HEK293 (cell line): ENCODE measurements around the gene RABAC1.
A peak's percentile ranks its signal among the peaks of the same experiment; 100 is the strongest.

ENCODE experiments used
- CTCF ChIA-PET: fragments of 350-600 bp; formaldehyde crosslinking; extraction: SDS; loops from one replicate; lab custom pipeline; 2021; ENCODE audit warnings: antibody characterized with exemption; lab: Yijun Ruan, JAX
- POLR2A ChIA-PET: fragments of 300-600 bp; formaldehyde crosslinking; extraction: SDS; loops from one replicate; lab custom pipeline; 2020; ENCODE audit warnings: antibody characterized with exemption, inconsistent platforms; lab: Yijun Ruan, JAX
- H3K27ac ChIP-seq: fragments of 200-500 bp; sonication (Bioruptor generic); 2 replicates; pipeline ENCODE4 v1.5.1; 2014; ENCODE audit warnings: low read depth, low read length, control low read depth, inconsistent platforms; ENCODE audit errors: extremely low read depth
- H3K36me3 ChIP-seq, 2 experiments: fragments of 200-500 bp in 1 of 2; sonication (Bioruptor generic) in 1 of 2; 1 replicate in 1 of 2; 2 replicates in 1 of 2; pipeline ENCODE4 v1.5.1; 2014 to 2017; ENCODE audit warnings: inconsistent platforms in 2 of 2, low read length in 2 of 2; ENCODE audit not compliant: control insufficient read depth in 2 of 2, insufficient read depth in 1 of 2
- H3K4me1 ChIP-seq: fragments of 200-500 bp; sonication (Bioruptor generic); 2 replicates; pipeline ENCODE4 v1.5.1; 2014; ENCODE audit warnings: mild to moderate bottlenecking, low read length, inconsistent platforms; ENCODE audit not compliant: control insufficient read depth, insufficient read depth
- H3K4me3 ChIP-seq: 2 replicates; pipeline ENCODE4 v1.5.1; 2011; ENCODE audit warnings: low read depth, mild to moderate bottlenecking, control low read depth, low read length, moderate library complexity
- H3K9me3 ChIP-seq: fragments of 200-500 bp; sonication (Bioruptor generic); 2 replicates; pipeline ENCODE4 v1.5.1; 2014; ENCODE audit warnings: low read depth, low read length, inconsistent platforms; ENCODE audit not compliant: control insufficient read depth, insufficient read depth
- GLIS1 ChIP-seq: fragments of 450-650 bp; formaldehyde crosslinking; IDR thresholded peaks from 2 replicates; pipeline ENCODE4 v1.5.1; 2016; ENCODE audit warnings: missing biosample characterization, missing genetic modification characterization
- ZFP41 ChIP-seq: fragments of 450-650 bp; formaldehyde crosslinking; IDR thresholded peaks from 2 replicates; pipeline ENCODE4 v1.5.1; 2016; ENCODE audit warnings: missing biosample characterization, missing genetic modification characterization, borderline replicate concordance
- ZNF114 ChIP-seq: fragments of 450-650 bp; formaldehyde crosslinking; IDR thresholded peaks from 2 replicates; pipeline ENCODE4 v1.5.0; 2017; ENCODE audit warnings: missing biosample characterization, missing genetic modification characterization
- ZNF132 ChIP-seq: fragments of 450-650 bp; formaldehyde crosslinking; IDR thresholded peaks from 2 replicates; pipeline ENCODE4 v1.5.1; 2017; ENCODE audit warnings: missing biosample characterization, missing genetic modification characterization, borderline replicate concordance
- ZNF16 ChIP-seq: fragments of 450-650 bp; formaldehyde crosslinking; IDR thresholded peaks from 2 replicates; pipeline ENCODE4 v1.5.1; 2016; ENCODE audit warnings: low read depth, missing biosample characterization, missing genetic modification characterization
- ZNF37A ChIP-seq: fragments of 450-650 bp; IDR thresholded peaks from 2 replicates; pipeline ENCODE4 v1.5.1; 2018; ENCODE audit warnings: missing biosample characterization, missing genetic modification characterization
- ZNF398 ChIP-seq: fragments of 450-650 bp; formaldehyde crosslinking; IDR thresholded peaks from 2 replicates; pipeline ENCODE4 v1.5.1; 2017; ENCODE audit warnings: missing biosample characterization, missing genetic modification characterization
- ZNF423 ChIP-seq: fragments of 450-650 bp; formaldehyde crosslinking; IDR thresholded peaks from 2 replicates; pipeline ENCODE4 v1.5.1; 2016; ENCODE audit warnings: missing biosample characterization, missing genetic modification characterization
- ZNF548 ChIP-seq: fragments of 450-650 bp; formaldehyde crosslinking; IDR thresholded peaks from 2 replicates; pipeline ENCODE4 v1.5.1; 2016; ENCODE audit warnings: missing biosample characterization, missing genetic modification characterization
- ZNF580 ChIP-seq: fragments of 450-650 bp; formaldehyde crosslinking; IDR thresholded peaks from 2 replicates; pipeline ENCODE4 v1.5.1; 2016; ENCODE audit warnings: missing biosample characterization, missing genetic modification characterization
- ZNF600 ChIP-seq: fragments of 450-650 bp; formaldehyde crosslinking; IDR thresholded peaks from 2 replicates; pipeline ENCODE4 v1.5.1; 2016; ENCODE audit warnings: missing biosample characterization, missing genetic modification characterization
- ZNF624 ChIP-seq: fragments of 450-650 bp; formaldehyde crosslinking; IDR thresholded peaks from 2 replicates; pipeline ENCODE4 v1.5.1; 2017; ENCODE audit warnings: missing biosample characterization, missing genetic modification characterization
- ZNF664 ChIP-seq: fragments of 450-650 bp; formaldehyde crosslinking; IDR thresholded peaks from 2 replicates; pipeline ENCODE4 v1.5.1; 2016; ENCODE audit warnings: missing biosample characterization, missing genetic modification characterization
- ZNF707 ChIP-seq: fragments of 450-650 bp; formaldehyde crosslinking; IDR thresholded peaks from 2 replicates; pipeline ENCODE4 v1.5.1; 2016; ENCODE audit warnings: missing biosample characterization, missing genetic modification characterization

RABAC1 gene

GRCh38 chr19:42006569-42006968 is 47.4 kb upstream of the RABAC1 start (continued):
- TF ChIP-seq ZNF398: no peak

- TF ChIP-seq GLIS1 (tag by site-specific recombination) (peak; percentile 20; the same call in 1 of the 2 replicates), ZNF114 (tag by site-specific recombination) (no peak)
- Histone ChIP-seq H3K4me3 (no peak overlapping the region), H3K9me3 (no peaks in the 10 kb centered on the region; the same call in 1 of the 2 replicates), H3K36me3 (no peaks in the 10 kb centered on the region; a peak in 1 of 3 replicates), H3K27ac (no peak overlapping the region), H3K4me1 (peaks cover 3% of the 10 kb centered on the region; the same call in 1 of the 2 replicates)
- CTCF ChIA-PET: interaction anchor here (1.0 kb wide), 1 partner anchor 30 kb away, joined by 5 read pairs; no protein-coding TSS in a partner anchor
- POLR2A ChIA-PET: no interaction called here
Observed at GRCh38 chr19:42005504-42005903, 46.4 kb upstream of the RABAC1 start.

- no peaks in the 10 kb centered on the region; a peak in 1 of 3 replicates for H3K36me3 ChIP-seq
- H3K4me3 ChIP-seq: no peak overlapping the region
- no peaks in the 10 kb centered on the region; the same call in 1 of the 2 replicates for H3K9me3 ChIP-seq
- H3K27ac ChIP-seq: no peak overlapping the region
- ChIA-PET CTCF (interaction anchor here (0.5 to 2.7 kb wide), 4 partner anchors 20 to 251 kb away, joined by 4 to 10 read pairs (median 5); no protein-coding TSS in a partner anchor), POLR2A (interaction anchor here (0.6 kb wide), 1 partner anchor 9 kb away, joined by 4 read pairs; no protein-coding TSS in a partner anchor)
- H3K4me1 ChIP-seq: no peaks in the 10 kb centered on the region
- TF ChIP-seq ZNF664: no peak
- TF ChIP-seq ZNF16 (tag by site-specific recombination): no peak
- TF ChIP-seq ZNF707 (tag by site-specific recombination): 0 out of 2 replicates have a peak, but pooled peaks have one; percentile 61
- no peak for TF ChIP-seq ZNF37A
Observed at GRCh38 chr19:42003506-42004294, 44.6 kb upstream of the RABAC1 start.

GRCh38 chr19:41999878-42000208 is 40.7 kb upstream of the RABAC1 start:
- CTCF ChIA-PET: interaction anchor here (0.5 to 3.5 kb wide), 10 partner anchors 8 to 1467 kb away, joined by 3 to 28 read pairs (median 8); no protein-coding TSS in a partner anchor
- TF ChIP-seq ZNF580 (tag by site-specific recombination) (no peak), ZFP41 (tag by site-specific recombination) (no peak), ZNF398 (no peak), ZNF132 (tag by site-specific recombination) (no peak), ZNF600 (no peak), ZNF548 (no peak), ZNF624 (tag by site-specific recombination) (no peak), ZNF423 (no peak)
- no peak overlapping the region for H3K4me3 ChIP-seq
- POLR2A ChIA-PET: interaction anchor here (0.6 kb wide), 1 partner anchor 126 kb away, joined by 4 read pairs; no protein-coding TSS in a partner anchor
- no peaks in the 10 kb centered on the region for H3K36me3 ChIP-seq
- H3K27ac ChIP-seq: no peak overlapping the region
- H3K9me3 ChIP-seq: no peaks in the 10 kb centered on the region
- peaks cover 3% of the 10 kb centered on the region for H3K4me1 ChIP-seq
